Left renal cortex interstitium (tissue), 4 donors: Measurements from ENCODE around the gene FHOD3. TPM values are rescaled to one million over a fixed set of nuclear protein-coding genes. Genes with fewer than 3 reads are reported as not detected.

ENCODE experiments used
- DNase-seq, 4 donors: peaks; one replicate each; pipeline ENCODE4 v3.0.0-alpha.2; 2013; ENCODE audit warnings: low read depth in 4 of 4, low spot score in 2 of 4, missing footprints in 1 of 4
- polyA plus RNA-seq, 4 donors: library from polyadenylated mRNA; unstranded; fragments of 120-200 nt; gene quantifications; one replicate each; pipeline ENCODE4 v1.2.1, GENCODE V29; 2013; ENCODE audit not compliant: insufficient read length in 4 of 4

The FHOD3 gene
- polyA plus RNA-seq, 4 donors, result 35.3 to 42.9 (median 40.5) TPM

GRCh38 chr18:36572135-36572856 lies 274.8 kb downstream of the FHOD3 start:
- peak in 3 of 4 donors; percentile 23 to 45 (median 34) for DNase-seq

- DNase-seq, result no peak
Observed at GRCh38 chr18:36576339-36576738, 278.8 kb downstream of the FHOD3 start.

GRCh38 chr18:36578871-36579710 lies 281.6 kb downstream of the FHOD3 start:
- no peak for DNase-seq

GRCh38 chr18:36580266-36580665 lies 282.8 kb downstream of the FHOD3 start:
- no peak for DNase-seq

GRCh38 chr18:36580874-36581750 lies 283.6 kb downstream of the FHOD3 start:
- no peak for DNase-seq

- DNase-seq, result no peak
Observed at GRCh38 chr18:36582988-36583745, 285.7 kb downstream of the FHOD3 start.

GRCh38 chr18:36589857-36590543 lies 292.5 kb downstream of the FHOD3 start:
- no peak for DNase-seq

GRCh38 chr18:36590621-36591580 lies 293.4 kb downstream of the FHOD3 start:
- no peak for DNase-seq

- no peak for DNase-seq
Observed at GRCh38 chr18:36592282-36592681, 294.8 kb downstream of the FHOD3 start.

GRCh38 chr18:36593001-36593400 lies 295.5 kb downstream of the FHOD3 start:
- no peak for DNase-seq

- DNase-seq, result no peak
Observed at GRCh38 chr18:36593641-36594040, 296.1 kb downstream of the FHOD3 start.

- no peak for DNase-seq
Observed at GRCh38 chr18:36594621-36595020, 297.1 kb downstream of the FHOD3 start.

GRCh38 chr18:36595046-36595817 lies 297.7 kb downstream of the FHOD3 start:
- no peak for DNase-seq

- DNase-seq, result no peak
Observed at GRCh38 chr18:36595818-36596215, 298.3 kb downstream of the FHOD3 start.

GRCh38 chr18:36597636-36598035 lies 300.1 kb downstream of the FHOD3 start:
- DNase-seq, result no peak

- DNase-seq, result no peak
Observed at GRCh38 chr18:36600548-36600947, 303.0 kb downstream of the FHOD3 start.

- DNase-seq, result no peak
Observed at GRCh38 chr18:36601316-36601715, 303.8 kb downstream of the FHOD3 start.

GRCh38 chr18:36602071-36602470 lies 304.6 kb downstream of the FHOD3 start:
- DNase-seq, result no peak
